ENCODE measurements around the gene MRGPRX3. TPM values are rescaled to one million over a fixed set of nuclear protein-coding genes. Genes with fewer than 3 reads are reported as not detected.

Gene MRGPRX3
- total RNA-seq: not detected
- polyA plus RNA-seq: not detected

DNA sequence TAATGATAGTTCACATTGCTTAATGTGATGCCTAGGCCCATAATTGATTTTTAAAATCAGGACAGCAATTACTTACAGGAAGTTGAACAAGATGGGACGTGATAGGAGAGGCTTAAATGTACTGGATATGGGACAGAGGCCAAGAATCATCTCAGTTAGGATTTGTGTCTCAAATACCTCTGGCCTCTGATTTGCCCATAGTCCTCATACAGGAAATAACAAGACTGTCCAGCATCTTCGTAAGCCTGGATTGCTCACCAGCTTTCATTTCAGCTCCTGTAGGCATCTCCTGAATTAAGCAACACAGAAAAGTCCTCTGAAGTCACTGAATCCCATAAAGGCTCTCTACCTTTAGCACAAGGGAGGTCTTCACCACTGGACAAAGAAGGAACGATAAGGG is at the start of gene MRGPRX3:
Gene MRGPRX3 (plus strand): TSS at position 231 of the 400 bp plus-strand sequence. CDS start 4,632 bp downstream, outside the sequence.
- H3K36me3 Mint-ChIP-seq: peaks cover 0 to 1% (median 0%) of the 10 kb centered on the region in 3 donors
- Histone ChIP-seq H3K9me3 (ENCODE audit: low read length) (no peaks in the 10 kb centered on the region), H3K27ac (ENCODE audit: low read depth, low read length) (no peak within 1 kb of the TSS), H3K4me3 (ENCODE audit: low read length) (no peak within 1 kb of the TSS), H3K27me3 (ENCODE audit: insufficient read depth, low read length, poor library complexity, severe bottlenecking) (no peaks in the 10 kb centered on the region), H3K36me3 (ENCODE audit: insufficient read depth, low read length) (no peaks in the 10 kb centered on the region), H3K4me1 (ENCODE audit: insufficient read depth, low read length) (no peaks in the 10 kb centered on the region)
- no peaks in the 10 kb centered on the region for H3K4me1 Mint-ChIP-seq
- H3K27me3 Mint-ChIP-seq: peaks cover 23 to 55% of the 10 kb centered on the region in 2 donors
- no peak within 1 kb of the TSS for H3K27ac Mint-ChIP-seq
- peak within 1 kb of the TSS in 1 of 7 donors; percentile 20 for H3K4me3 Mint-ChIP-seq
- peaks cover 0 to 9% (median 0%) of the 10 kb centered on the region in 5 donors for H3K9me3 Mint-ChIP-seq
- CTCF ChIA-PET: no interaction called here
- POLR2A ChIA-PET: no interaction called here
- no peak for DNase-seq

DNA sequence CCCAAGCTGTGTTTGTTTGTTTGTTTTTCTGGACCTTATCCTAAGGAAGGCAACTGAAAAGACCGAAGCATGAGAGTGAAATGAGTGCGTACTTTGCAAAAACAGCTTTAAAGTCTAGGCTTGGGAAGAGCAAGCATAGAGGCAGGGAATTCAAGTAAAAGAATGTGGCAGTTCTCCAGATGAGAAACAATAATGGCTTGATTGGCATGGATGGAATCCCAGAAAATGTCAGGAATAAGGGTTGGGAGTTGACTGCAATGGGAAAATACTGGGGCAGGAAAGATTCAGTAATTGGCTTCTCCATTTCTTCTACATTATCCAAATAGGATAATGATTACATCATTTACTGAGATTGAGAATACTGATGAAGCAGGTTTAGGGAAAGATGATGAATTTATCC is 44.0 kb upstream of the MRGPRX3 start:
- no peaks in the 10 kb centered on the region for H3K27me3 Mint-ChIP-seq
- no peaks in the 10 kb centered on the region for H3K9me3 Mint-ChIP-seq
- H3K36me3 Mint-ChIP-seq: peaks cover 0 to 86% (median 32%) of the 10 kb centered on the region in 3 donors
- no peak overlapping the region for H3K27ac Mint-ChIP-seq
- H3K4me1 Mint-ChIP-seq: no peaks in the 10 kb centered on the region
- no peaks in the 10 kb centered on the region for H3K4me1 ChIP-seq (ENCODE audit: insufficient read depth, low read length)
- POLR2A ChIA-PET: no interaction called here
- no peak overlapping the region for H3K4me3 Mint-ChIP-seq
- CTCF ChIA-PET: interaction anchor here (1.3 to 2.5 kb wide), 2 partner anchors 18 to 27 kb away, joined by 4 to 12 read pairs; partner anchors contain the start of gene SAAL1
- H3K27me3 ChIP-seq (ENCODE audit: insufficient read depth, low read length, poor library complexity, severe bottlenecking): no peaks in the 10 kb centered on the region
- no peak for DNase-seq
- peaks cover 20% of the 10 kb centered on the region for H3K36me3 ChIP-seq (ENCODE audit: insufficient read depth, low read length)
- no peaks in the 10 kb centered on the region for H3K9me3 ChIP-seq (ENCODE audit: low read length)
- no peak overlapping the region for H3K27ac ChIP-seq (ENCODE audit: low read depth, low read length)
- no peak overlapping the region for H3K4me3 ChIP-seq (ENCODE audit: low read length)

DNA sequence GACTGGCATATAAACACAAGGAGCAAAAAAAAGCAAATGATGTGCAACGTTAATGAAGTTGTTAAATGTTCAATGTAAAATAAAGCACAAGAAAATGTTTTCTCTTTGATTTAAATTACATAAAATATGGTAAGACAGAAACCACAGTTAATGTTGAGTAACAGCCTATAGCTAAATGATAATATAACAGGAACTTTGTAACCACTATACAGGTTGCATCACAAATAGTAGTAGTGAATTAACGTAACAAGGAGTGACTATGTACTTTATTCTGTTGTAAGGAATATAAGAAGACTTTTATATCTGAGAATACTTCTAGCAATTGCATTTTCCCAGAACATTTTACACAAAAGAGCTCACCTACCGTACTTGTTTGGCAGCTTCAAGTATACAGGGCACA is 43.4 kb upstream of the MRGPRX3 start:
- peak overlapping the region in 1 of 8 donors; percentile 73 for H3K27ac Mint-ChIP-seq
- CTCF ChIA-PET: interaction anchor here (2.5 kb wide), 1 partner anchor 26 kb away, joined by 12 read pairs; no protein-coding TSS in a partner anchor
- Histone ChIP-seq H3K9me3 (ENCODE audit: low read length) (no peaks in the 10 kb centered on the region), H3K36me3 (ENCODE audit: insufficient read depth, low read length) (peaks cover 26% of the 10 kb centered on the region), H3K27me3 (ENCODE audit: insufficient read depth, low read length, poor library complexity, severe bottlenecking) (no peaks in the 10 kb centered on the region), H3K27ac (ENCODE audit: low read depth, low read length) (no peak overlapping the region), H3K4me3 (ENCODE audit: low read length) (no peak overlapping the region), H3K4me1 (ENCODE audit: insufficient read depth, low read length) (no peaks in the 10 kb centered on the region)
- DNase-seq: no peak
- no peaks in the 10 kb centered on the region for H3K27me3 Mint-ChIP-seq
- no peaks in the 10 kb centered on the region for H3K4me1 Mint-ChIP-seq
- peaks cover 0 to 86% (median 32%) of the 10 kb centered on the region in 3 donors for H3K36me3 Mint-ChIP-seq
- POLR2A ChIA-PET: no interaction called here
- H3K4me3 Mint-ChIP-seq: no peak overlapping the region
- H3K9me3 Mint-ChIP-seq: no peaks in the 10 kb centered on the region

DNA sequence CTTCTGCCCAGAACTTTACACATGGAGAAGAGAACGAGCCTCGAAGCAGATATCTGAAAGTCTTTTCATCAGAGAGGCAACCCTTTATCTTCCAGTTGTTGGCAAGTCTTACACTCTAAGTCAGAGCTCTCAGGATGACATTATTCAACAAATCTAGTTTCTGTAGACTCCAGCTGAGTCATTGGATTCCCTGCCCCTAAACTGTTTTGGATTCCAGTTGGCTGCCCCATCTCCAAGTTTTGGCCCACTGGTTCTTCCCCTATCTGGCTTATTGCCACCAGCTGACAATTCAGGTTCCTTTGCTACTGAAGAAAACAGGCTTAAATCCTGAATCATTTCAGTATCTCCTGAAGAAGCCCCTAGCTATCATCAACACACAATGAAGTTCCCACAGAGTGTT is 40.6 kb upstream of the MRGPRX3 start:
- no peaks in the 10 kb centered on the region for H3K27me3 Mint-ChIP-seq
- ChIA-PET CTCF (no interaction called here), POLR2A (no interaction called here)
- Histone ChIP-seq H3K4me3 (ENCODE audit: low read length) (no peak overlapping the region), H3K4me1 (ENCODE audit: insufficient read depth, low read length) (no peaks in the 10 kb centered on the region), H3K9me3 (ENCODE audit: low read length) (no peaks in the 10 kb centered on the region), H3K36me3 (ENCODE audit: insufficient read depth, low read length) (peaks cover 42% of the 10 kb centered on the region), H3K27ac (ENCODE audit: low read depth, low read length) (no peak overlapping the region), H3K27me3 (ENCODE audit: insufficient read depth, low read length, poor library complexity, severe bottlenecking) (no peaks in the 10 kb centered on the region)
- peaks cover 0 to 89% (median 30%) of the 10 kb centered on the region in 3 donors for H3K36me3 Mint-ChIP-seq
- H3K27ac Mint-ChIP-seq: peak overlapping the region in 1 of 8 donors; percentile 53
- no peak for DNase-seq
- no peak overlapping the region for H3K4me3 Mint-ChIP-seq
- no peaks in the 10 kb centered on the region for H3K9me3 Mint-ChIP-seq
- H3K4me1 Mint-ChIP-seq: peaks cover 0 to 3% (median 0%) of the 10 kb centered on the region in 3 donors

DNA sequence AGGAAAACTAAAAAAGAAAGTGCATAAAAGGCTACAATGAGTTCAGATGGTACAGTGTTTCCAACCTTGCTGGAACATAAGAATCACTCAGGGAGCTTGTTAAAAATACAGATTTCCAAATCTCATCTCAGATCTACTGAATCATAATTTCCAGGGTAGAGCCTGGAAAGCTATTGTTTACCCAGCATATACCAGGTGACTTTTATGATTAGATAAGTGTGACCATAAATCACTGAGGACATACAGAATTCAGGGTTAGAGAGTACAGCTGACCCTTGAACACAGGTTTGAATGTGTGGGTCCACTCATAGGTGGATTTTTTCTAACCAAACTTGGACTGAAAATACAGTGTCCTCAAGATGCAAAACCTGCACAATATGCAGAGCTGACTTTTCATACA is 38.4 kb upstream of the MRGPRX3 start:
- no peaks in the 10 kb centered on the region for H3K9me3 Mint-ChIP-seq
- no peaks in the 10 kb centered on the region for H3K9me3 ChIP-seq (ENCODE audit: low read length)
- H3K27ac Mint-ChIP-seq: no peak overlapping the region
- CTCF ChIA-PET: interaction anchor here (0.6 to 2.2 kb wide), 2 partner anchors 12 to 22 kb away, joined by 3 to 8 read pairs; partner anchors contain the start of gene SAAL1
- H3K4me3 Mint-ChIP-seq: no peak overlapping the region
- H3K27ac ChIP-seq (ENCODE audit: low read depth, low read length): no peak overlapping the region
- H3K27me3 Mint-ChIP-seq: no peaks in the 10 kb centered on the region
- H3K4me1 Mint-ChIP-seq: peaks cover 3 to 6% (median 4%) of the 10 kb centered on the region in 3 donors
- H3K4me3 ChIP-seq (ENCODE audit: low read length): no peak overlapping the region
- POLR2A ChIA-PET: no interaction called here
- H3K4me1 ChIP-seq (ENCODE audit: insufficient read depth, low read length): no peaks in the 10 kb centered on the region
- H3K36me3 ChIP-seq (ENCODE audit: insufficient read depth, low read length): peaks cover 38% of the 10 kb centered on the region
- peaks cover 0 to 84% (median 21%) of the 10 kb centered on the region in 3 donors for H3K36me3 Mint-ChIP-seq
- H3K27me3 ChIP-seq (ENCODE audit: insufficient read depth, low read length, poor library complexity, severe bottlenecking): no peaks in the 10 kb centered on the region
- DNase-seq: no peak

DNA sequence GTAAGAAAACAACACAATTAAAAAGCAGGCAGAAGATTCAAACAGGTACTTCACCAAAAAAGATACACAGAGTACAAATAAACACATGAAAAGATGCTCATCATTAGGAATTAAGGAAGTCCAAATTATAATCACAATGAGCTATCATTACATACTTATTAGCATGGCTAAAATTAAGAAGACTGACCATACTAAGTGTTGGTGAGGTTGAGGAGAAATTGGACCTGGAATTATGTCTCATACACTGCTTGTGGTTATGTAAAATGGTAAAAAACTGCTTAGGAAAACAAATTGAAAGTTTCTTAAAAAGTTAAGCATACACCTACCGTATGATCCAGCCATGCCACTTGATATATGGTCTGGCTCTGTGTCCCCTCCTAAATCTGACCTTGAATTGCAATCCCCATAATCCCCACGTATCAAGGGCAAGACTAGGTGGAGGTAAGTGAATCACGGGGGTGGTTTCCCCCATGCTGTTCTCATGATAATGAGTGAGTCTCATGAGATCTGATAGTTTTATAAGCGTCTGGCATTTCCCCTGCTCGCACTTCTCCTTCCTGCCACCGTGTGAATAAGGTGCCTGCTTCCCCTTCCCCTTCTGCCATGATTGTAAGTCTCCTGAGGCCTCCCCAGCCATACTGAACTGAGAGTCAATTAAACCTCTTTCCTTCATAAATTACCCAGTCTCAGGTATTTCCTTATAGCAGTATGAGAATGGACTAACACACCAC is 31.3 kb upstream of the MRGPRX3 start:
- H3K4me3 ChIP-seq (ENCODE audit: low read length): no peak overlapping the region
- DNase-seq: no peak
- POLR2A ChIA-PET: interaction anchor here (0.6 kb wide), 1 partner anchor 591 kb away, joined by 3 read pairs; no protein-coding TSS in a partner anchor
- Mint-ChIP-seq H3K4me1 (peaks cover 22 to 70% (median 56%) of the 10 kb centered on the region in 3 donors), H3K4me3 (peak overlapping the region in 1 of 7 donors; percentile 3), H3K9me3 (no peaks in the 10 kb centered on the region), H3K27ac (peak overlapping the region in 5 of 8 donors; percentile 38 to 84 (median 70)), H3K36me3 (peaks cover 0 to 65% (median 13%) of the 10 kb centered on the region in 3 donors), H3K27me3 (no peaks in the 10 kb centered on the region)
- H3K27ac ChIP-seq (ENCODE audit: low read depth, low read length): no peak overlapping the region
- no peaks in the 10 kb centered on the region for H3K9me3 ChIP-seq (ENCODE audit: low read length)
- peaks cover 14% of the 10 kb centered on the region for H3K4me1 ChIP-seq (ENCODE audit: insufficient read depth, low read length)
- CTCF ChIA-PET: no interaction called here
- no peaks in the 10 kb centered on the region for H3K27me3 ChIP-seq (ENCODE audit: insufficient read depth, low read length, poor library complexity, severe bottlenecking)
- H3K36me3 ChIP-seq (ENCODE audit: insufficient read depth, low read length): no peaks in the 10 kb centered on the region

DNA sequence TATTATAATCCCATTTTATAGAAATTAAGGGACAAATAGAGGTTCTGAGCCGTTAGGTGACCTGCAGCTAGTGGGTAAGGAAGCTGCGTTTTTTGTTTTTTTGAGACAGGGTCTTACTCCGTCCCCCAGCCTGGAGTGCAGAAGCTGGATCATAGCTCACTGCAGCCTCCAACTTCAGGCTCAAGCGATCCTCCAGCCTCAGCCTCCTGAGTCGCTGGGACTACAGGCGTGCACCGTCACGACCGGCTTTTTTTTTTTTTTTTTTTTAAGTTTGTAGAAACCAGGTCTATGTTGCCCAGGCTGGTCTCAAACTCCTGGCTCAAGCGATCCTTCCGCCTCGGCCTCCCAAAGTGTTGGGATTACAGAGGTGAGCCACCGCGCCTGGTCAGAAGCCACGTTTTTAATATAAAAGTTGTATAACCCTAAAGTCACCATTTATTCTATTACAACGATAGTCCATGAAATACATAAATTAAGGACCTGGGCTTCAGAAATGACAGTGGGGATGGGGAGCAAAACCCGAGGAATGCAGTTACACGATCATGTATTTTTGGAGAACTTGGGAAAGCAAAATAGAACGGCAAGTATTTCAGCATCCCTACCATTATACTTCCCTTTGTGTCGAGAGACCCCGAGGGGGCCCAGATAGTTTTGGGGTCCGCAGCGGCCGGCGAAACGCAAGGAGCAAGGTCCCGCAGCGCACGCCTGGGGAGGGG is 27.1 kb upstream of the MRGPRX3 start:
- Histone ChIP-seq H3K4me3 (ENCODE audit: low read length) (peak overlapping the region; percentile 96), H3K27me3 (ENCODE audit: insufficient read depth, low read length, poor library complexity, severe bottlenecking) (no peaks in the 10 kb centered on the region), H3K27ac (ENCODE audit: low read depth, low read length) (peak overlapping the region; percentile 72), H3K36me3 (ENCODE audit: insufficient read depth, low read length) (no peaks in the 10 kb centered on the region), H3K9me3 (ENCODE audit: low read length) (no peaks in the 10 kb centered on the region), H3K4me1 (ENCODE audit: insufficient read depth, low read length) (peaks cover 19% of the 10 kb centered on the region)
- Mint-ChIP-seq H3K4me3 (peak overlapping the region; percentile 92 to 97 (median 94)), H3K27ac (peak overlapping the region; percentile 29 to 97 (median 90)), H3K36me3 (peaks cover 0 to 35% (median 13%) of the 10 kb centered on the region in 3 donors), H3K9me3 (no peaks in the 10 kb centered on the region), H3K27me3 (peaks cover 0 to 4% of the 10 kb centered on the region in 2 donors), H3K4me1 (peaks cover 25 to 62% (median 48%) of the 10 kb centered on the region in 3 donors)
- DNase-seq: no peak
- CTCF ChIA-PET: interaction anchor here (1.1 to 2.8 kb wide), 17 partner anchors 8 to 122 kb away, joined by 3 to 35 read pairs (median 5); no protein-coding TSS in a partner anchor
- POLR2A ChIA-PET: interaction anchor here (1.2 to 1.3 kb wide), 2 partner anchors 92 kb away, joined by 4 to 11 read pairs; partner anchors contain the start of gene SERGEF

All from CD8-positive, alpha-beta memory T cell (primary cell).